SK-N-SH (cell line): ENCODE results near the gene DDX41. TPM values are rescaled to one million over a fixed set of nuclear protein-coding genes. Genes with fewer than 3 reads are reported as not detected.
A peak's percentile ranks its signal among the peaks of the same experiment; 100 is the strongest.

Experiments used
- CTCF ChIA-PET: fragments of 300-600, 350-600 bp; formaldehyde crosslinking; extraction: SDS; loops from one replicate; lab custom pipeline; 2021; lab: Yijun Ruan, JAX
- POLR2A ChIA-PET: fragments of 350-600 bp; sonication (Branson Sonifier 250); formaldehyde crosslinking; extraction: SDS; loops from one replicate; lab custom pipeline; 2020; ENCODE audit warnings: antibody characterized with exemption, inconsistent platforms; lab: Yijun Ruan, JAX
- DNase-seq: peaks from one replicate; pipeline ENCODE4 v3.0.0; 2012
- H2AFZ ChIP-seq: fragments of 200-600 bp; sonication (generic); 2 replicates; pipeline ENCODE4 v1.8.1; 2016; ENCODE audit warnings: antibody characterized with exemption, mild to moderate bottlenecking, low read depth
- H3F3A ChIP-seq: fragments of 200-600 bp; sonication (generic); replicated peaks from 2 replicates; pipeline ENCODE3; 2016; ENCODE audit warnings: antibody characterized with exemption, mild to moderate bottlenecking; ENCODE audit not compliant: insufficient read depth
- H3K27ac ChIP-seq, 2 experiments: fragments of 200-500 bp in 1 of 2; fragments of 200-600 bp in 1 of 2; sonication (Bioruptor generic) in 1 of 2; sonication (generic), shearing (Covaris generic) in 1 of 2; 2 replicates each; pipeline versions ENCODE4 v1.5.1 to v1.6.1; 2014 to 2016; ENCODE audit warnings: low read depth in 2 of 2, inconsistent platforms in 1 of 2, low read length in 1 of 2, mild to moderate bottlenecking in 1 of 2, mixed read lengths in 1 of 2
- H3K27me3 ChIP-seq: fragments of 200-600 bp; sonication (generic), shearing (Covaris generic); 2 replicates; pipeline ENCODE4 v1.6.1; 2016; ENCODE audit warnings: mixed run types; ENCODE audit not compliant: insufficient read depth
- H3K36me3 ChIP-seq, 2 experiments: fragments of 200-500 bp in 1 of 2; fragments of 200-600 bp in 1 of 2; sonication (Bioruptor generic) in 1 of 2; sonication (generic) in 1 of 2; replicated peaks in 1 of 2; 2 replicates each; pipeline versions ENCODE3 to v1.5.1; 2014 to 2016; ENCODE audit warnings: low read length in 1 of 2, mild to moderate bottlenecking in 1 of 2; ENCODE audit not compliant: insufficient read depth in 2 of 2, control insufficient read depth in 1 of 2
- H3K4me1 ChIP-seq, 2 experiments: fragments of 200-500 bp in 1 of 2; fragments of 200-600 bp in 1 of 2; sonication (Bioruptor generic) in 1 of 2; sonication (generic), shearing (Covaris generic) in 1 of 2; 2 replicates each; pipeline versions ENCODE4 v1.5.1 to v1.6.1; 2014 to 2016; ENCODE audit warnings: low read depth in 1 of 2, low read length in 1 of 2, mixed run types in 1 of 2; ENCODE audit not compliant: insufficient read depth in 2 of 2, control insufficient read depth in 1 of 2
- H3K4me2 ChIP-seq: fragments of 200-600 bp; sonication (generic), shearing (Covaris generic); 2 replicates; pipeline ENCODE4 v1.6.1; 2017; ENCODE audit warnings: mixed run types
- H3K4me3 ChIP-seq, 2 experiments: fragments of 200-500 bp in 1 of 2; fragments of 200-600 bp in 1 of 2; sonication (Bioruptor generic) in 1 of 2; sonication (generic), shearing (Covaris generic) in 1 of 2; 2 replicates each; pipeline versions ENCODE4 v1.5.1 to v1.8.1; 2014 to 2016; ENCODE audit warnings: low read depth in 2 of 2, inconsistent platforms in 1 of 2, low read length in 1 of 2, mild to moderate bottlenecking in 1 of 2, mixed read lengths in 1 of 2, moderate library complexity in 1 of 2
- H3K79me2 ChIP-seq: fragments of 200-600 bp; sonication (generic); 2 replicates; pipeline ENCODE4 v1.8.1; 2017; ENCODE audit warnings: mild to moderate bottlenecking; ENCODE audit not compliant: insufficient read depth
- H3K9ac ChIP-seq: fragments of 200-600 bp; sonication (generic); 2 replicates; pipeline ENCODE4 v1.6.1; 2017; ENCODE audit warnings: mixed run types
- H3K9me2 ChIP-seq: fragments of 200-600 bp; sonication (generic); 2 replicates; pipeline ENCODE4 v1.6.1; 2017; ENCODE audit warnings: mixed run types
- H3K9me3 ChIP-seq: fragments of 200-600 bp; sonication (generic); 2 replicates; pipeline ENCODE4 v1.6.1; 2017; ENCODE audit warnings: mixed run types, mild to moderate bottlenecking, moderate library complexity
- H4K20me1 ChIP-seq: fragments of 200-600 bp; sonication (generic); 2 replicates; pipeline ENCODE4 v1.6.1; 2017; ENCODE audit warnings: mild to moderate bottlenecking, mixed run types; ENCODE audit not compliant: insufficient read depth
- CHD2 ChIP-seq: fragments of 150-350 bp; IDR thresholded peaks from 2 replicates; pipeline ENCODE4 v1.6.1; 2018; ENCODE audit warnings: low read length; ENCODE audit not compliant: partially characterized antibody
- ELF1 ChIP-seq: IDR thresholded peaks from 2 replicates; pipeline ENCODE4 v1.4.0; 2012
- EP300 ChIP-seq, 2 experiments: IDR thresholded peaks; 2 replicates each; pipeline versions ENCODE4 v1.4.0 to v1.6.1; 2012; ENCODE audit warnings: borderline replicate concordance in 1 of 2, low read depth in 1 of 2, low read length in 1 of 2
- FOSL2 ChIP-seq: IDR thresholded peaks from 2 replicates; pipeline ENCODE4 v1.4.0; 2012; ENCODE audit warnings: low read depth, mild to moderate bottlenecking, moderate library complexity, borderline replicate concordance
- GABPA ChIP-seq: IDR thresholded peaks from 2 replicates; pipeline ENCODE4 v1.4.0; 2012; ENCODE audit warnings: low read depth, mild to moderate bottlenecking
- GATA2 ChIP-seq: sonication (generic); formaldehyde crosslinking; IDR thresholded peaks from 2 replicates; pipeline ENCODE4 v1.5.0; 2020; ENCODE audit warnings: mild to moderate bottlenecking, missing genetic modification reagents
- JUND ChIP-seq: IDR thresholded peaks from 2 replicates; pipeline ENCODE4 v1.4.0; 2012
- MXI1 ChIP-seq: IDR thresholded peaks from 2 replicates; pipeline ENCODE4 v1.6.1; 2012; ENCODE audit warnings: mild to moderate bottlenecking, low read depth, low read length, improper control_type of control experiment
- NRF1 ChIP-seq: IDR thresholded peaks from 2 replicates; pipeline ENCODE4 v1.6.1; 2012; ENCODE audit warnings: low read depth, mild to moderate bottlenecking, low read length
- POLR2AphosphoS5 ChIP-seq: IDR thresholded peaks from 2 replicates; pipeline ENCODE4 v1.6.1; 2012; ENCODE audit warnings: low read depth, low read length
- RCOR1 ChIP-seq: fragments of 150-350 bp; IDR thresholded peaks from 2 replicates; pipeline ENCODE4 v1.6.1; 2017; ENCODE audit warnings: antibody characterized with exemption, low read length
- SMC3 ChIP-seq: IDR thresholded peaks from 2 replicates; pipeline ENCODE4 v1.6.1; 2012; ENCODE audit warnings: low read depth, low read length, improper control_type of control experiment
- USF1 ChIP-seq: IDR thresholded peaks from 2 replicates; pipeline ENCODE4 v1.4.0; 2012; ENCODE audit warnings: low read depth, borderline replicate concordance
- USF2 ChIP-seq: fragments of 150-350 bp; IDR thresholded peaks from 2 replicates; pipeline ENCODE4 v1.6.1; 2017; ENCODE audit warnings: antibody characterized with exemption, low read length, low read depth, borderline replicate concordance
- YY1 ChIP-seq: IDR thresholded peaks from 2 replicates; pipeline ENCODE4 v1.4.0; 2012; ENCODE audit warnings: low read depth, mild to moderate bottlenecking
- ZBTB33 ChIP-seq: IDR thresholded peaks from 2 replicates; pipeline ENCODE4 v1.4.0; 2012; ENCODE audit warnings: low read depth, borderline replicate concordance
- WGBS: methylation state at CpG from one replicate; pipeline ENCODE4 v1.1.6; 2017; ENCODE audit warnings: low lambda C conversion rate; 5-methylcytosine and 5-hydroxymethylcytosine counted together
- polyA plus RNA-seq, 3 experiments: library from polyadenylated mRNA; depleted of rRNA; stranded (reverse); fragments of >200 nt; gene quantifications; 2 replicates each; pipeline ENCODE4 v1.2.3, GENCODE V29; 2012
- TF ChIP-seq, protein P1 (sequence below): IDR thresholded peaks from 2 replicates; pipeline ENCODE4 v1.4.0; 2012; ENCODE audit warnings: low read depth
- TF ChIP-seq, protein P2 (sequence below): IDR thresholded peaks from 2 replicates; pipeline ENCODE4 v1.6.1; 2012; ENCODE audit warnings: mild to moderate bottlenecking, low read depth, low read length, moderate library complexity

The DDX41 gene
- polyA plus RNA-seq, 1 of the 3 experiments (the other 2 are of a cell fraction) = 176 TPM

DNA sequence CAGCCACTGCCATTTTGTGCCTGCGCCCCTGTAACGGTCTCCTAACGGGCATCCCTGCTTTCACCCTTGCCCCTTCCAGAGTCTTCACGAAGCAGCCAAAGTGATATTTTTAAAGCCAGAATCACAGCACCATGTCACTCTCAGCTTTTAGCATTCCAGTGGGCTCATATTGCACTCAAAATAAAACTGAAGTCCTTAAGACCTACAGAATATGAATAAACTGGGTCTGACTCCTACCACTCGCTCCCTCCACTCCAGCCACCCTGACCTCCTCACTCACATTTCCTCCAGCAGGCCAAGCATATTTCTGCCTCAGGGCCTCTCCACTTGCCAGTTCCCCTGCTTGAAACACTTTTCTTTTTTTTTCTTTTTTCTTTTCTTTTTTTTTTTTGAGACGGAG, 16.9 kb downstream of the DDX41 start:
- Histone ChIP-seq H2AFZ (no peak overlapping the region), H3K9me3 (no peaks in the 10 kb centered on the region), H3K4me1 (peaks cover 12 to 40% of the 10 kb centered on the region in 2 experiments; a peak in 3 of 4 replicates), H3K27me3 (no peaks in the 10 kb centered on the region), H3K9me2 (no peaks in the 10 kb centered on the region), H3K4me3 (no peak overlapping the region), H3F3A (peaks cover 23% of the 10 kb centered on the region), H3K4me2 (no peak overlapping the region), H4K20me1 (peaks cover 18% of the 10 kb centered on the region; the same call in 1 of the 2 replicates), H3K79me2 (peaks cover 23% of the 10 kb centered on the region; the same call in 1 of the 2 replicates), H3K27ac (no peak overlapping the region; a peak in 1 of 4 replicates)
- POLR2A ChIA-PET = interaction anchor here (1.9 to 3.0 kb wide), 2 partner anchors 28 to 109 kb away, joined by 5 to 13 read pairs; no protein-coding TSS in a partner anchor
- WGBS = 89% methylated on average over 6 of the region's 6 CpGs
- CTCF ChIA-PET = interaction anchor here (1.0 to 15.9 kb wide), 11 partner anchors 11 to 386 kb away, joined by 3 to 228 read pairs (median 23); partner anchors contain the start of genes DDX41, DOK3 and PRR7
- DNase-seq = no peak
- no peak for TF ChIP-seq GATA2 (CRISPR knock-in tag)
- TF ChIP-seq GABPA = no peak
- TF ChIP-seq, protein P1, sequence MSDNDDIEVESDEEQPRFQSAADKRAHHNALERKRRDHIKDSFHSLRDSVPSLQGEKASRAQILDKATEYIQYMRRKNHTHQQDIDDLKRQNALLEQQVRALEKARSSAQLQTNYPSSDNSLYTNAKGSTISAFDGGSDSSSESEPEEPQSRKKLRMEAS = no peak
- TF ChIP-seq MXI1 = no peak
- TF ChIP-seq, all 33 proteins: peak for 0
- Histone ChIP-seq H3K9ac (no peak overlapping the region), H3K36me3 (no peaks in the 10 kb centered on the region)

DNA sequence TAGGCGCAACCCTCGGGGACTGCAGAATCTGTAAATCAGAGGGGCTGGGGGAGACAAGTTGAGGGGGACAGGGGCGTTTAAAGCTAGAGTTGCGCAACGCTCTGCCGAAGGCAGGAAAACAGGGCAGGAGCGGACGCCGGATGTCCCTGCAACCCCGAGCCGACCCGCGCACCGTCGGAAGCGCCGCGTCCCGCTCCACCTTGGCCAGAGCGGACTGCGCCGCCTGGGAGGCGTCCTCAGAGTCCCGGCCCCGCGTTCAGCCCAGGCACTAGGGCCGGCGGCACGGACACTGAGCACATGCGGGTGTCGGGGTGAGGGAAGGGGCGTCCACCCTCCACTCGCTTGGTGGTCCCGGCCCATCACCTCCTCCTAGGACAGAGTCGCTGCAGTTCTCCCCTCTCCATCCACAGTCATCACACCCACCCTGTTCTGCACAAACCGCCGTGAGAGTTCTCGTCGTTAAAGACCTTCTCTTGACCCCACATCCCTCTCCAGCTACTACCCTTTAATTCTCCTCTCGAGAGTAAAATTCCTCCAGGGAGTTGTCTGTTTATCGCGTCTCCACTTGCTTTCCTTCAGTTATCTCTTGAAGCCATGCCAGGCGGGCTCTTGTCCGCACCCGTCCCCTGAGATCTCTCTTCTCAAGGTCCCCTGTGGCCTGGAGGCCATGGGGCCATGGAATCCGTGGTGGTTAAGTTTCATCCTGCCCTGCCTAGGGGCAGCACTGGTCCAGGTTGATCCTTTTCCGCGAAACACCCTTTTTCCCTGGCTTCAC, 18.6 kb downstream of the DDX41 start:
- Histone ChIP-seq H3K4me3 (peak overlapping the region; percentile 83 to 94), H3K79me2 (peaks cover 38% of the 10 kb centered on the region), H3K27ac (peak overlapping the region in 1 of 2 experiments; percentile 36; a peak in 1 of 4 replicates), H3K4me2 (peak overlapping the region; percentile 94; the same call in 1 of the 2 replicates), H3K36me3 (peaks cover 5 to 10% of the 10 kb centered on the region in 2 experiments), H4K20me1 (peaks cover 32% of the 10 kb centered on the region), H3K9me3 (no peaks in the 10 kb centered on the region), H3K4me1 (peaks cover 25 to 56% of the 10 kb centered on the region in 2 experiments; a peak in 3 of 4 replicates), H3F3A (peaks cover 23% of the 10 kb centered on the region), H2AFZ (peak overlapping the region; percentile 59), H3K9me2 (no peaks in the 10 kb centered on the region), H3K27me3 (no peaks in the 10 kb centered on the region), H3K9ac (peak overlapping the region; percentile 43; the same call in 1 of the 2 replicates)
- no peak for DNase-seq
- CTCF ChIA-PET = interaction anchor here (1.1 to 15.9 kb wide), 9 partner anchors 18 to 128 kb away, joined by 3 to 228 read pairs (median 23); partner anchors contain the start of genes DBN1 and PRR7
- POLR2A ChIA-PET = interaction anchor here (0.6 to 6.7 kb wide), 6 partner anchors 18 to 73 kb away, joined by 4 to 43 read pairs (median 5); partner anchors contain the start of gene DDX41
- 52% methylated on average over 34 of the region's 48 CpGs for WGBS
- TF ChIP-seq CHD2 (no peak), JUND (no peak), RCOR1 (no peak), MXI1 (no peak), ZBTB33 (no peak), POLR2AphosphoS5 (no peak), FOSL2 (no peak), USF2 (no peak), SMC3 (no peak), NRF1 (no peak), YY1 (no peak), USF1 (no peak), GABPA (no peak), ELF1 (no peak), EP300 (IDR thresholded peaks at IDR 0.05; ENCODE audit: borderline replicate concordance in 1 of 2, low read depth in 1 of 2, low read length in 1 of 2) (no peak)
- TF ChIP-seq, protein P2, sequence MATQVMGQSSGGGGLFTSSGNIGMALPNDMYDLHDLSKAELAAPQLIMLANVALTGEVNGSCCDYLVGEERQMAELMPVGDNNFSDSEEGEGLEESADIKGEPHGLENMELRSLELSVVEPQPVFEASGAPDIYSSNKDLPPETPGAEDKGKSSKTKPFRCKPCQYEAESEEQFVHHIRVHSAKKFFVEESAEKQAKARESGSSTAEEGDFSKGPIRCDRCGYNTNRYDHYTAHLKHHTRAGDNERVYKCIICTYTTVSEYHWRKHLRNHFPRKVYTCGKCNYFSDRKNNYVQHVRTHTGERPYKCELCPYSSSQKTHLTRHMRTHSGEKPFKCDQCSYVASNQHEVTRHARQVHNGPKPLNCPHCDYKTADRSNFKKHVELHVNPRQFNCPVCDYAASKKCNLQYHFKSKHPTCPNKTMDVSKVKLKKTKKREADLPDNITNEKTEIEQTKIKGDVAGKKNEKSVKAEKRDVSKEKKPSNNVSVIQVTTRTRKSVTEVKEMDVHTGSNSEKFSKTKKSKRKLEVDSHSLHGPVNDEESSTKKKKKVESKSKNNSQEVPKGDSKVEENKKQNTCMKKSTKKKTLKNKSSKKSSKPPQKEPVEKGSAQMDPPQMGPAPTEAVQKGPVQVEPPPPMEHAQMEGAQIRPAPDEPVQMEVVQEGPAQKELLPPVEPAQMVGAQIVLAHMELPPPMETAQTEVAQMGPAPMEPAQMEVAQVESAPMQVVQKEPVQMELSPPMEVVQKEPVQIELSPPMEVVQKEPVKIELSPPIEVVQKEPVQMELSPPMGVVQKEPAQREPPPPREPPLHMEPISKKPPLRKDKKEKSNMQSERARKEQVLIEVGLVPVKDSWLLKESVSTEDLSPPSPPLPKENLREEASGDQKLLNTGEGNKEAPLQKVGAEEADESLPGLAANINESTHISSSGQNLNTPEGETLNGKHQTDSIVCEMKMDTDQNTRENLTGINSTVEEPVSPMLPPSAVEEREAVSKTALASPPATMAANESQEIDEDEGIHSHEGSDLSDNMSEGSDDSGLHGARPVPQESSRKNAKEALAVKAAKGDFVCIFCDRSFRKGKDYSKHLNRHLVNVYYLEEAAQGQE = no peak
